ENCODE data around the gene LYPD6.

Gene LYPD6

GRCh38 chr2:149449017-149449416 is 118.6 kb downstream of the LYPD6 start:
- ATAC-seq (ENCODE audit: insufficient read depth, low read depth) (no peak), DNase-seq (no peak)
- Histone ChIP-seq H4K20me1 (ENCODE audit: insufficient read depth, low read length) (no peaks in the 10 kb centered on the region), H3K9ac (ENCODE audit: low read depth, low read length) (no peak overlapping the region), H3K4me1 (ENCODE audit: insufficient read depth, low read length) (no peaks in the 10 kb centered on the region), H3K4me3 (ENCODE audit: low read depth in 1 of 2, low read length in 2 of 2) (no peak overlapping the region), H3K27me3 (ENCODE audit: insufficient read depth, low read length, poor library complexity) (no peaks in the 10 kb centered on the region), H3K4me2 (ENCODE audit: insufficient read depth, low read length) (no peak overlapping the region), H3K9me3 (ENCODE audit: insufficient read depth, low read length, severe bottlenecking) (no peaks in the 10 kb centered on the region), H2AFZ (ENCODE audit: low read depth, low read length) (no peak overlapping the region), H3K27ac (ENCODE audit: low read length) (no peak overlapping the region), H3K79me2 (ENCODE audit: insufficient read depth, low read length) (no peaks in the 10 kb centered on the region), H3K36me3 (ENCODE audit: insufficient read depth, low read length) (no peaks in the 10 kb centered on the region)
- TF ChIP-seq, protein P1, sequence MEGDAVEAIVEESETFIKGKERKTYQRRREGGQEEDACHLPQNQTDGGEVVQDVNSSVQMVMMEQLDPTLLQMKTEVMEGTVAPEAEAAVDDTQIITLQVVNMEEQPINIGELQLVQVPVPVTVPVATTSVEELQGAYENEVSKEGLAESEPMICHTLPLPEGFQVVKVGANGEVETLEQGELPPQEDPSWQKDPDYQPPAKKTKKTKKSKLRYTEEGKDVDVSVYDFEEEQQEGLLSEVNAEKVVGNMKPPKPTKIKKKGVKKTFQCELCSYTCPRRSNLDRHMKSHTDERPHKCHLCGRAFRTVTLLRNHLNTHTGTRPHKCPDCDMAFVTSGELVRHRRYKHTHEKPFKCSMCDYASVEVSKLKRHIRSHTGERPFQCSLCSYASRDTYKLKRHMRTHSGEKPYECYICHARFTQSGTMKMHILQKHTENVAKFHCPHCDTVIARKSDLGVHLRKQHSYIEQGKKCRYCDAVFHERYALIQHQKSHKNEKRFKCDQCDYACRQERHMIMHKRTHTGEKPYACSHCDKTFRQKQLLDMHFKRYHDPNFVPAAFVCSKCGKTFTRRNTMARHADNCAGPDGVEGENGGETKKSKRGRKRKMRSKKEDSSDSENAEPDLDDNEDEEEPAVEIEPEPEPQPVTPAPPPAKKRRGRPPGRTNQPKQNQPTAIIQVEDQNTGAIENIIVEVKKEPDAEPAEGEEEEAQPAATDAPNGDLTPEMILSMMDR (IDR thresholded peaks at IDR 0.05; ENCODE audit: borderline replicate concordance, extremely low read depth, low read length, poor library complexity, severe bottlenecking) = no peak
- TF ChIP-seq EZH2 (IDR thresholded peaks at IDR 0.05; ENCODE audit: borderline replicate concordance, low read depth, low read length, severe bottlenecking) = no peak

DNA sequence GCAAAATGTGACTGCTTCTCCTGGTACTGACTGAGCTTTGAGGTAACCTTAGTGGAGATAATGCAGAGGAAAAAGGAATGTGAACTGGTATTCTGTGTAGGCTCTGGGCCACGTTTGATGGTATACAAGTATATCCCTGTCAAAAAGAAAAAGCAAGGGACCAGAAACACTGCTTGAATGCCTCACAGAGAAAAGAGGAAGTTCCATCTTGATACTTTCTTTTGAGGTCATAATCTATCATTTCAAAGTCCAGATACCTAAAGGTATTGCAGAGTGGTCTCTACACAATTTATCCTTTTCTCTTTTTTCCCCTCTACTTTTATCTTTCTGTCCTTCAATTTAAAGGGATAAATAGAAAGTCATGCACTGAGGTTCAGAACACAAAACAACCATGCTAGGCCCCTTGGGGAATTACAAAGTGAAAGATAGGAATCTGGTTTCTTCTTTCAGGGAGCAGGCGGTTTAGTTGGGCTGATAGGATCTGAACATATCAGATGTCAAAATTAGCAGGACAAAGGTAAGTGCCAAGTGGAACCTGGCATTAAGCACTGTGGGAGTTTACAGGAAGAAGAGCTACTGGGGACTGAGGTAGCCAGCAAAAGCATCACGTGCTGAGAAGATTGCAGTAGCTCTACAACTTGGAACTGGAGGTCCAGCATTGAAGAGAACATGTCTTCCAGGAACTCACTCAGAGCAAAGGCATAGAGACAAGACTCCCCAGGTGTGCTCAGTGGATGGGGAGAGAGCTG is 121.2 kb downstream of the LYPD6 start:
- Histone ChIP-seq H3K79me2 (ENCODE audit: insufficient read depth, low read length) (no peaks in the 10 kb centered on the region), H2AFZ (ENCODE audit: low read depth, low read length) (no peak overlapping the region), H3K27me3 (ENCODE audit: insufficient read depth, low read length, poor library complexity) (no peaks in the 10 kb centered on the region), H4K20me1 (ENCODE audit: insufficient read depth, low read length) (no peaks in the 10 kb centered on the region), H3K4me1 (ENCODE audit: insufficient read depth, low read length) (no peaks in the 10 kb centered on the region), H3K9me3 (ENCODE audit: insufficient read depth, low read length, severe bottlenecking) (no peaks in the 10 kb centered on the region), H3K9ac (ENCODE audit: low read depth, low read length) (no peak overlapping the region), H3K36me3 (ENCODE audit: insufficient read depth, low read length) (no peaks in the 10 kb centered on the region), H3K27ac (ENCODE audit: low read length) (no peak overlapping the region), H3K4me2 (ENCODE audit: insufficient read depth, low read length) (no peak overlapping the region), H3K4me3 (ENCODE audit: low read depth in 1 of 2, low read length in 2 of 2) (no peak overlapping the region)
- DNase-seq (no peak), ATAC-seq (ENCODE audit: insufficient read depth, low read depth) (no peak)
- TF ChIP-seq, protein P1 (IDR thresholded peaks at IDR 0.05; ENCODE audit: borderline replicate concordance, extremely low read depth, low read length, poor library complexity, severe bottlenecking) = no peak
- TF ChIP-seq EZH2 (IDR thresholded peaks at IDR 0.05; ENCODE audit: borderline replicate concordance, low read depth, low read length, severe bottlenecking) = no peak

- Histone ChIP-seq H3K27ac (ENCODE audit: low read length) (no peak overlapping the region), H3K4me1 (ENCODE audit: insufficient read depth, low read length) (no peaks in the 10 kb centered on the region), H4K20me1 (ENCODE audit: insufficient read depth, low read length) (no peaks in the 10 kb centered on the region), H3K27me3 (ENCODE audit: insufficient read depth, low read length, poor library complexity) (no peaks in the 10 kb centered on the region), H3K9ac (ENCODE audit: low read depth, low read length) (no peak overlapping the region), H3K4me3 (ENCODE audit: low read depth in 1 of 2, low read length in 2 of 2) (no peak overlapping the region), H3K9me3 (ENCODE audit: insufficient read depth, low read length, severe bottlenecking) (peaks cover 4% of the 10 kb centered on the region), H3K36me3 (ENCODE audit: insufficient read depth, low read length) (no peaks in the 10 kb centered on the region), H3K79me2 (ENCODE audit: insufficient read depth, low read length) (no peaks in the 10 kb centered on the region), H2AFZ (ENCODE audit: low read depth, low read length) (no peak overlapping the region), H3K4me2 (ENCODE audit: insufficient read depth, low read length) (no peak overlapping the region)
- no peak for ATAC-seq (ENCODE audit: insufficient read depth, low read depth)
- TF ChIP-seq, protein P1 (IDR thresholded peaks at IDR 0.05; ENCODE audit: borderline replicate concordance, extremely low read depth, low read length, poor library complexity, severe bottlenecking) = no peak
- no peak for TF ChIP-seq EZH2 (IDR thresholded peaks at IDR 0.05; ENCODE audit: borderline replicate concordance, low read depth, low read length, severe bottlenecking)
- DNase-seq = no peak
Measured at GRCh38 chr2:149456285-149456684, 125.9 kb downstream of the LYPD6 start.
